A172 (cell line): ENCODE measurements around the gene VAV2. TPM values are rescaled to one million over a fixed set of nuclear protein-coding genes. Genes with fewer than 3 reads are reported as not detected.
A peak's percentile ranks its signal among the peaks of the same experiment; 100 is the strongest.
"Not testable (repeated sequence)": the region's sequence is repeated elsewhere in the genome, so short reads cannot be mapped to it uniquely, and the experiment has no call there.

Source experiments
- DNase-seq: peaks from one replicate; pipeline ENCODE4 v3.0.0-alpha.2; 2015; ENCODE audit warnings: low spot score
- total RNA-seq: library from RNA; depleted of rRNA; stranded (reverse); fragments of >200 nt; shearing (Covaris generic); gene quantifications from 2 replicates; pipeline ENCODE4 v1.2.3, GENCODE V29; 2014

The VAV2 gene
- total RNA-seq, 1 experiment from 2014 or later, result 14.4 TPM

DNA sequence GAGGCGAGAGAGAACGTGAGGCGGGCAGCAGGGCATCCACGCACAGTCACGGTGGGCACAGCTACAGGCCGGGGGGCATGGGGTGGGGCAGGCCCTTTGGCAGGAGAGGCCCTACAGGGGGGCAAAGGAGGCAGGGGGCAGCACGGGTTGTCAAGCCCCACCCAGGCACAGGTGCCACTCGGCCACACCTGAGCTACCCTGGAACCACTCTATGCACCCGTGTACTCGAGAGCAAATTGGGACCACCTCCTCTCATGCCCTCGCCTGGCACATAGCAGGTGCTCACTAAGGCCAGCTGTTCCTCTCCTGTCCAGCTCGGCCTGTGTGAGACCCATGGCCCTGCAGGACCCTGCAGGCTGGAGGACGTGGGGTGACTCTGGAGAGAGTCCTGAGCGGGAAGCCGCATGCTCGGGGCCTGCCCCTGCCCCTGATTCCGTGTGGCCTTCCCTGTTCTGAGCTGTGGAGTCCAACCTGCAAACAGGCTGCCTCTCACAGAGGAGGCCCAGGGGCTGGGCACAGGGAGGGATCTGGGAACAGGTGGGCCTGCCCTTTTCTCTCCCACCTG lies 222.5 kb downstream of the VAV2 start:
- no peak for DNase-seq

DNA sequence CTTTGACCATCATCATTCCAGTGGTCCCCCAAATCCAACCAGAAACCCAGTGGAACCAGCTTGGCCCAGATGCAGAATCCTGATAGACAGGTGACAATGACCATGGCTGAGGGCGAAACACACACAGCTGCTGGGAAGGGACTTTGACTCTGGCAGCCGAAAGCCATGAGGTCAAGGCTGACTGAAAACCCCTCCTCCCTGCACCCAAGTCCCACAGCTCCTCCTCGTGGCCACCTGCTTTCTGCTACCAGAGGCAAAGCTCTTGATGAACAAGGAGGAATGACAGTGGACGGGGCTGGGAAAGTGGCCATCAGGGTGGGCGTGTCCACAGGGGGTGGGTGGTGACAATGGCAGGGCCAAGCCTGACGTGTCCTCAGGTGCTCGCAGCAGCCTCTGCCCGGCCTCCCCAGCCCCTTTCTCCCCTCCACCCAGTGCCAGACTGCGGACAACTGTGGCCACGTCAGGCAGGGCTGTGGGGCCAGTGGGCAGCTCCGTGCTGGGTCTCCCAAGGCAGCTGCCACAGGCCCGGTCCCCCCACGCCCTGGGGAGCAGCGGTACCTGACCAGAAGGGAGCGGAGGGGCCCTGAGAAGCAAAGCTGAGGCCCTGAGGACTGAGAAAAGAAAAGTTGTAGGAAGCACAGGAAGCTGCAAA lies 223.1 kb downstream of the VAV2 start:
- DNase-seq, result no peak

DNA sequence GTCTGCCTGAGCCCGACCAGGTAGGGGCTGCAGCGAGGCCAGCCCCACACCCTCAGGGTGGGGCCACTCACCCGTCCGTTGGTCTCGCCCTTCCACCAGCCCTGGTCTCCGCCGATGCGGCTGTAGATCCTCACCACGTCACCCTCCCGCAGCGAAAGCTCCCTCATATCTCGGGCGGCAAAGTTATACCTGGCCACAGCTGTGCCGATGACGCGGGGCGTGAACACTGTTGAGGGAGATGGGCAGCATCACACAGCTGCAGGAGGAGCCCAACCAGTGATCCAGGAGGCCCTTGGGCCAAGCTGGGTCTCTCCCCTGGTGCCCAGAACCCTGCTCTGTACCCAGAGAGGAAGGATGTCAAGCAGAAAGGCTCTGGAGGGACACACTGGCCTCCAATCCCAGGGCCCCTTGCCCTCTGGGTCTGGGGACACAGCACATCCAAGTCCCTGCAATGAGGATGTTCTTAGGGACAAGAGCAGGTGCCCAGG lies 223.7 kb downstream of the VAV2 start:
- DNase-seq, result no peak

- no peak for DNase-seq
Observed at GRCh38 chr9:133767625-133768024, 224.5 kb downstream of the VAV2 start.

- no peak for DNase-seq
Observed at GRCh38 chr9:133767008-133767407, 225.1 kb downstream of the VAV2 start.

DNA sequence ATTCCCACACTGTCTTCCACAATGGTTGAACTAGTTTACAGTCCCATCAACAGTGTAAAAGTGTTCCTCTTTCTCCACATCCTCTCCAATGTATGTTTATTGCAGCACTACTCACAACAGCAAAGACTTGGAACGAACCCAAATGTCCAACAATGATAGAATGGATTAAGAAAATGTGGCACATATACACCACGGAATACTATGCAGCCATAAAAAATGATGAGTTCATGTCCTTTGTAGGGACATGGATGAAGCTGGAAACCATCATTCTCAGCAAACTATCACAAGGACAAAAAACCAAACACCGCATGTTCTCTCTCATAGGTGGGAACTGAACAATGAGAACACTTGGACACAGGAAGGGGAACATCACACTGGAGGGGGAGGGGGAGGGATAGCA lies 225.9 kb downstream of the VAV2 start:
- DNase-seq, result not testable (repeated sequence)

DNA sequence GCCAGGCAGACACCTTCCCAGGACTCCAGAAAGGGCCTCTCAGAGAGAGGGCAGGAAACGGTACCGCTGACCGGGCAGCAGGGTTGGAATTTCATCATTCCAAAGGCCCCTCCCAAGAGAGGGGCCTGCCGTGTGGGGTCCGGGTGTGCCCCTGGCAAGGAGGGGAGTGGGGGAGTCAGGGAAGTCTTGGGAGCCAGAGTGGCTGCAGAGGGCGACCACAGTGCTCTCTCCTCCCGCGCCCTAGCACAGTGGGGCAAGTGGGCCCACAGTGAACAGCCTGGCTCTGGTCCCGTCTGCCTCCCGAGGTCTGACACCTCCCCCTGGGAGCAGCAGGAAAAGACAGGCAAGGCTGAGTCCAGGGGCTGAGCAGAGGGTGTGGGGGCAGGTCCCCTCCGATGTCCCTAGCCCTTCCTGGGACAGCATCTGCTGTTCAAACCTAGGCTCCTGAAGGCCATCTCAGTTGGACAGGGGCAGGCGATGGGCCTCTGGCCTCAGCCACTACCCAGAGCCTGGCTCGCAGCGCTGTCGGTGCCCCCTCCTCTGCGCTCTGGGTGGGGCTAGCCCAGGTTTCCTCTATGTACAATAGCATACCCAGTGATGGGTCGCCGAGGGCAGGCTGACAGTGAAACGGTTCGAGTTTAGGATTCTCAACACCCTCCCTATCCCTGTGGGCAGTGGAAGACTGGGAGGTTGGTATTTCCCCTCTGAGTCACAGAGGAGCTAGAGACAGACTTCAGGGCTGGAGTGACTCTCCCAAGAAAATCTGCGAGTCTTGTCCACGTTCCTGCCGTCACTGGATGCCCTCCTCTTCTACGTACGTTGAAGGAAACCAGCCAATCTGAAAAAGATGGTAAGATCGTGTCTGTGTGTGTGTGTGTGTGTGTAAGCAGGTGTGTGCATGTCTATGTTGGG lies 228.6 kb downstream of the VAV2 start:
- DNase-seq, result peak; percentile 17

GRCh38 chr9:133762488-133763271 lies 229.4 kb downstream of the VAV2 start:
- no peak for DNase-seq

DNA sequence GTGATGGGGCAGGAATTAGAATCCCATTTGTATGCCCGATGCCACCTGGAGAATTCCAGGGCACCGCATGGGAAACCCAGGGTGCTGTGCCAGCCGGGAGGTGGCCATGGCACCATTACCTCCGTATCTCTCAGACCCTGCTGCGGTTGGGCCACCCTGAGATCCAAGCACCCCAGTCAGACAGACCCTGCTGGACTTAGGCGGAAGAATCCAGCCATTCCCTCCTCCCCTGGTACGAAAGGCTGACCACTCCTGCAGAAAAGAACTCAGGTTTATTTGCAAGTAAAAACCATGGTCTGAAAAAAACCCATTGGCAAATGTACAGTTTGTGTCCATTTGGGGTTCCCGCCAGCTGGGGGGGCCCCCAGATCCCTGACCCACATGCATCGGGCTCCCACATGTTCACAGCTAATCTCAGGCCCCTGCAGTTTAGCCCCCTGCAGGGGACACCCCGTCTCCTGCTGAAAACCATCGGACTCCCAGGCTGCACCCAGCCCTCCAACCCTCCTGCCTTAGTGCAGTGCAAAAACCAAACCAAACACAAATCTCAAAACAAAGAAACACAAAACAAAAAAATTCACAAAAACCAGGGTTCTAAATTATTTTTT lies 230.4 kb downstream of the VAV2 start:
- no peak for DNase-seq

DNA sequence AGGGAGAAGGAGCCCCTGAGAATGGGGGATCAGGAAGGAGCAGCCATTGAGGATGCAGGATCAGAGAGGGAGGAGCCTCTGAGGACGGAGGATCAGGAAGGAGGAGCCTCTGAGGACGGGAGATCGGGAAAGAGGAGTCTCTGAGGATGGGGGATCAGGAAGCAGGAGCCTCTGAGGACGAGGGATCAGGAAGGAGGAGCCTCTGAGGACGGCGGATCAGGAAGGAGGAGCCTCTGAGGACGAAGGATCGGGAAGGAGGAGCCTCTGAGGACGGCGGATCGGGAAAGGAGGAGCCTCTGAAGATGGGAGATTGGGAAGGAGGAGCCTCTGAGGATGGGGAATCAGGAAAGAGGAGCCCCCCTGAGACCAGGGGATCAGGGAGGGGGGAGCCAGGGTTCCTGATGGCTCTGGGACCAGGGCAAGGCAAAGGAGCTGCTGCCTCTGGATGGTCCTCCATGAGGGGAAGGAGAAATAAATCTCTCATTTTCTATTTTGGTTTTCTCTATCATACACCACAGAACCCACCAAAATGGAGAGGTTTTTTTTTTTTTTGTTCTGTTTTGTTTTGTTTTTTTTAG lies 231.3 kb downstream of the VAV2 start:
- no peak for DNase-seq

DNA sequence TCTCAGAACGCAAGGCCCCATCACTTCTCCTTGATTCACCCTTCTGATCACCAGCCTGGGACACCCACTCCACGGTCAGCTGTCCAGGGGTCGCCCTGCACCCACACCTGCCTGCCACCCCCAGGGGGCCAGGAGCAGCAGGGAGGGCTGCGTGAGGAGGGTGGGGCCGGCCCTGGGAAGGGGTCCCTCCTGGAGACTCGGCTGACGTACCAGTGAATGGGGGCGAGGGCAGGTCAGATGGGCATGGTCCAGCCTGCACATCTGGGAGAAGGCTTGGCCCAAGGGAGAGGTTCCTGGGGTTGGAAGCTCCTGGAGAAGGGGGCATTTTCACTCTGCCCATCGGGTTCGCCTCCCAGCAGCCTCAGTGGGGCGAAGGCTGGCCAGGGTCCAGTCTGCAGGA lies 232.2 kb downstream of the VAV2 start:
- DNase-seq, result no peak

DNA sequence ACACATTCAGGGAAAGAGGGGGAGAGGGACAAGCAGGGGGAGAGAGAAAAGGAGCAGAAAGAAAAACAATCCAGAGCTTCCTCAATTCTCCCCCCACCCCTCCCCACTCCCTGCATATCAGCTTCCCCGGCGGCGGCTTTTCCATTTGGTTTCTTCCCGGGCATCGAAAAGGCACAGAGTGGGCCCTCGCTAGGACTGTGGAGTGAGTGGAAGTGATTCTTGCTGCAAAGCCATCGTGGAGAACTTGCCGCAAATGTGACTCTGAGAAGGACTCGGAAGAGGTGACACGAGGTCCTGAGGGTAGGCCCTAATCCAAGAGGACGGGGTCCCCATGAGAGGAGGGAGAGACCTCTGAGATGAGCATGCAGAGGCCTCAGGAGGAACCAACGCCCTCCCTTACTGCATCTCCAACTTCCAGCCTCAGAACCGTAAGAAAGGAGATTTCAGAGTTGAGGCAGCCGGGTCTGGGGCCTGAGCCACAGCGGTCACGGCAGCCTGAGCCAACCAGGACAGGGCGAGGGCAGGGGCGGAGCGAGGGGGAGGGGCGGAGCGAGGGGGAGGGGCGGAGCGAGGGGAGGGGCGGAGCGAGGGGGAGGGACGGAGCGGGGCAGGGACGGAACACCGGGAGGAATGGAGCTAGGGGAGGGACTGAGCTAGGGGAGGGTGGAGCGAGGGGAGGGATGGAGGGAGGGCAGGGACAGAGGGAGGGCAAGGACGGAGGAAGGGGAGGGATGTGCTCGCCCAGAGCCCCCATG lies 232.8 kb downstream of the VAV2 start:
- DNase-seq, result no peak

- no peak for DNase-seq
Observed at GRCh38 chr9:133758228-133758627, 233.9 kb downstream of the VAV2 start.

GRCh38 chr9:133754688-133755227 lies 237.4 kb downstream of the VAV2 start:
- no peak for DNase-seq

DNA sequence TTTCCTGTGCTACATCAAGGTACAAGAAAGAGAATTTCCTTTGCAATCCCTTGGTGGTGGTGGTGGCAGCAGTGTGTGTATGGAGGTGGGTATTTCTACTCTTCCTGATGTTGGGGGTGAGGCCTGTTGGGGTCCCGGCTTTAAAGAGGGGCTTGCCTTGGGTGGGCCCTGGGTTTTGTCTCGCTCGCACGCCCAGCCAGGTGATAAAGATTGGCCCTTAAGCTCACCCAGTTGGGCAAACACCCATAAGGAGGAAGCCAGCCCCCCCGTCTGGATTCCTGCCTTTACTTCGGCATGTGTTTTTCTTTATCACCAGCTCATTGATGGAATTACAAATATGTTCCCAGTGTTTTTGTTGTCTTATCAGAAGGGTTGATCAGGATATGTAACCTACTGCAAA lies 237.9 kb downstream of the VAV2 start:
- no peak for DNase-seq

DNA sequence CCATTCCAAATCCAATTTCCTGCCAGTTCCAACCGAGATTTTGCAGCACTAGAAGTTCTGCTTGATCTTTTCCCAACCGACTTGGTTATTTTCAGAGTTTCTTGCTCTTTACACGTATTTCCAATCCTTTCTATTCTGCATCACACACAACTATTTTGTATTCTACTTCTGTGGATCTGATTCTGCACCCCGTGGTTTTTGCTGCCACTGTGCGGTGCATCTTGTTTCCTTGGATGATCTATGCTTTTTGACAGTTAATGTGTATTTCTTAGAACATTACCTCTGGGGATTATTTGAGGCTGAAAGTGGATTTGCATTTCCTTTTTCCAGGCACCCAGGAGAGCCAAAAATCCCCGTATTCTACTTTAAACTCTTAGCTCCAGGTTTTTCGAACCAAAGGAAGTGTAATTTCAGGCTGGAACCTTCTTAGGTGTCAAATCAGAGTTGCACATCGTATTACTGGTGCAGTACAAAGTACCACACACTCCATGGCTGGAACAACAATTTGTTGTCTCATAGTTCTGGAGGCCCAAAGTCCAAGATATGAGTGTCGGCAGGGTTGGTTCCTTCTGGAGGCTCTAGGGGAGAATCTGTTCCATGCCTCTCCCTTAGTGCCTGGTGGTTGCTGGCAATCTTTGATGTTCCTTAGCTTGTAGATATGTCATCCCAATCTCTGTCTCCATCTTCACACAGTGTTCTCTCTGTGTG lies 239.2 kb downstream of the VAV2 start:
- no peak for DNase-seq

DNA sequence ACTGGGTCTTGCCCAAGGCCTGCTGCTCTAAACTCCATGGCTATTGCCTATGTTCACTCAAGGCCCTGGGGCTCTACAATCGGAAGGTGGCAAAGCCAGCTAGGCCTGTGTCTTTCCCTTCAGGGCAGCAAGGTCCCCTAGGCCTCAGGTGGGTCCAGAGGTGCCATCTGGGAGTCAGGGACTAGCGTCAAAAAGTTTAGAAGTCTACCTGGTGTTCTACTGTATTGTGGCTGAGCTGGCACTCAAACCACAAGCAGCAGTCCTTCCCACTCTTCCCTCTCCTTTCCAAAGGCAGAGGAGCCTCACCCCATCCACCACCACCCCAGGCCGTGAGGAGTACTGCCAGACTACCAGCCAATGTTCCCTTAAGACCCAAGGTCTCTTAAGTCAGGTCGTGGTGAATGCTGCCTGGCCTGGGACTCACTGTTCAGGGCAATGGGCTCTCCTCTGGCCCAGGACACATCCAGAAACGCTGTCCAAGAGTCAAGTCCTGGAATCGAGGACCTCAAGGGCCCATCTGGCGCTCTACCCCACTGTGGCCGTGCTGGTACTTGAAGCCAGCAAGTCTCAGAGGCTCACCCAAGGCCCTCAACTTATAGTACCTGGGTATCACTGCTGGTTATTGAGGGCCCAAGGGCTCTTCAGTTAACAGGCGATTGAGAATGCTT lies 241.0 kb downstream of the VAV2 start:
- no peak for DNase-seq

DNA sequence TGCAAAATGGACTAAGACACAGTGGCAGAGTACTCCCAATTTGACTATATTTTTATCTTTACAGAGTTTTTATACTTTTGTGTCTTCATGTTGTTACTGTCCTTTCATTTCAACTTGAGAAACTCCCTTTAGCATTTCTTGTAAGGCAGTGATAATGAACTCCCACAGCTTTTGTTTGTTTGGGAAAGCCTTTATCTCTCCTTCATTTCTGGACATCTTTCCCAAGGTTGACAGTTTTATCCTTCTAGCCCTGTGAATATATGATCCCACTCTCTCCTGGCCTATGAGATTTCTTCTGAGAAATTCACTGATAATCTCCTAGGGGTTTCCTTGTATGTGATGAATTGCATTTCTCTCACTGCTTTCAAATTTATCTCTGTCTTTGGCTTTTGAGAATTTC lies 244.8 kb downstream of the VAV2 start:
- DNase-seq, result no peak

DNA sequence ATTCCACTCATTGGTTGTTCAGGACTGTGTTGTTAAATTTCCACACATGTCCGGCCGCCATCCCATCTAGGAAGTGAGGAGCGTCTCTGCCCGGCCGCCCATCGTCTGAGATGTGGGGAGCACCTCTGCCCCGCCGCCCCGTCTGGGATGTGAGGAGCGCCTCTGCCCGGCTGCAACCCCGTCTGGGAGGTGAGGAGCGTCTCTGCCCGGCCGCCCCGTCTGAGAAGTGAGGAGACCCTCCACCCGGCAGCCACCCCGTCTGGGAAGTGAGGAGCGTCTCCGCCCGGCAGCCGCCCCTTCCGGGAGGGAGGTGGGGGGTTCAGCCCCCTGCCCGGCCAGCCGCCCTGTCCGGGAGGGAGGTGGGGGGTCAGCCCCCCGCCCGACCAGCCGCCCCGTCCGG lies 247.6 kb downstream of the VAV2 start:
- DNase-seq, result not testable (repeated sequence)
